Activated effector memory CD4-positive, alpha-beta T cell treated with Interleukin-2 at 50 U/mL for 16 hours (primary cell): ENCODE data around the gene OSBPL1A.

Experiments used
- DNase-seq: peaks from one replicate; pipeline ENCODE4 v3.0.0-alpha.2; 2020

Gene OSBPL1A

DNA sequence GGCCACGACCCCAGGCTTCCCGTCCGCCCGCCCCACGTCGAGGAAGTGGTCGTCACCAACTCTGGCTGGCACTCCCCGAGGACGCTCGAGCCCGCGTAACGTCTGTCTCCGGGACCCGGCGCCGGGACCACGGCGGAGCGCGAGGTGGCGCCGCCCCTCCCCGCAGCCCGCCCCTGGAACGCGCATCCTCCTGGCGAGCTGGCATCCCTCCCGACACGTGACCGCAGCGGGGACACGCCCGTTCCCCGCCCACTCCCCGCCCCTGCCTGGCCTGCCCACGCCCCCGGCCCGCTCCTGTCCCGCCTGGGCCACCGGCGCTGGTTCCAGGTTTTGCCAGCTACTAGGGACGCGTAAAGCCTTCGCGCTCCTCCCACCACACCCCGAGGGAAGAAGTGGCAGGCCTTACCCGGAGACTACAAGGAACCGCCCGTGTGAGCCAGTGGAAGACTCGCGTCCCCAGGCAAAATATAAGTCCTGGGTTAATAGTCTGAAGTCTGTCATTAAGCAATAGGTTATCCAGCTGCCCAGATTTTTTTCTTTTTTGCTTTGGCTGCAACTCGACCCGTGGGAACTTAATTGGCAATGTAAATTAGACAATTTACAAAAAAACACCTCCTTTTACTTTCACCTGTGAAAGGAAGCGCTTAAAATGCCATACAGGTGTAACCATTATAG lies at the start of gene OSBPL1A:
TSS of gene OSBPL1A (minus strand) at position 131 of the 675 bp plus-strand sequence. CDS start 20,291 bp downstream, outside the sequence.
- DNase-seq: peak; percentile 79

- DNase-seq: no peak
Observed at GRCh38 chr18:24446953-24447538, 49.4 kb upstream of the OSBPL1A start.

- DNase-seq: no peak
Observed at GRCh38 chr18:24446453-24446852, 48.8 kb upstream of the OSBPL1A start.

GRCh38 chr18:24443870-24444269 lies 46.2 kb upstream of the OSBPL1A start:
- no peak for DNase-seq

DNA sequence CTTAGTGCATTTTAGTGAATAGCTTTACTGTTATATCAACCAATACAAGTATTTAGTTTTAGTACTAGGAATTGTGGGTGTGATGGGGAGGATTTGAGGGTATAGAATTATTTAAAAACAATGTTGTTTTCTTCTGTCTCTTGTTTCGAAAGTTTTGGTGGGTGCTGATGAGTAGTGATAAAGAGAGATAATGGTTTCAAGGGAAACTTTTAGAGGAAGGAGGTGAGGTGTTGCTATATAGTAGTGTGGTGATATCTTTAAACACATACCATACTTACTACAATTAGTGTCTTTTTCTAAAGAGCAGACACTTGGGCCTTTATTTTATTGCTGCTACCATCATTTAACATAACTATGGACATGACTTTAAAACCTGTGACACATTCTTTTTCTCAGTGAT lies 39.3 kb upstream of the OSBPL1A start:
- no peak for DNase-seq

DNA sequence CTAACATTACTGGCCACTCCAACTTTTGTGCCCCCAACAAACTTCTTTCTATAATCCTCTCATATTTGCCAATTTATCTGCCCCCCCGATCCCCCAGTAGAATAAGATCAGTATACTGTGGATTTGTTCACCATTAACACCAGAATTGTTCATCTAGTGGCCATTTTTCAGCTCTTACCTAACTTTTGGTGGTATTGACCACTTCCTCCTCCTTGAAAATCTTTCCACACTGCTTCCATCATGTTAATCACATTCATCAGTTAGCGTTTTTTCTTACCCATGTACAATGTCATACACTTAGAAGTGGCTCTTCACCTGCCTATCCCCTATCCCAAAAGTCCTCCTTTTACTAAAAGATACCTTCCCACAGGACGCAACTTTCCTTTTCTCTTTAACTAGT lies 35.0 kb upstream of the OSBPL1A start:
- DNase-seq: no peak

- DNase-seq: no peak
Observed at GRCh38 chr18:24429188-24429587, 31.6 kb upstream of the OSBPL1A start.

GRCh38 chr18:24428709-24429108 lies 31.1 kb upstream of the OSBPL1A start:
- no peak for DNase-seq

DNA sequence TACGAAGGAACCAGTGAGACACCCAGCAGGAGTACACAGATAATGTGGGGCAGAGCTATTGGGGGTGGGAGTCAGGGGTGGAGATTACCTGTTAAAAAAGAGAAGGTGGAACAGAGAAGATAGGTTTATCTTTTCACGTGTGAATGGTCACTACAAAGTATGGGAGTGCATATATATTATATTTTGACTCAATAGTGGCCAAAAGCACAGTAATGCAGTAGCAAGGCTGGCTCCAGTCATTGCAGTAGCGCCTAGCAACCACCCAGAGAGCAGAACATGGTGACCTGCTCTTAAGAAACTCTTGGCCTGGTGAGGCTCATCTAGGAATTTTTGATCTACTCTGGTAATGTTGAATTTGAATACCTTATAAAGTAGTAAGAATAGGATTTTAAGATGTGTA lies 29.9 kb upstream of the OSBPL1A start:
- no peak for DNase-seq

GRCh38 chr18:24426398-24427294 lies 29.0 kb upstream of the OSBPL1A start, which contains the start of gene IMPACT:
Gene IMPACT, plus strand, starts transcription at chr18:24426670. Its CDS starts 87 bp downstream, at chr18:24426757.
- DNase-seq: peak; percentile 68

DNA sequence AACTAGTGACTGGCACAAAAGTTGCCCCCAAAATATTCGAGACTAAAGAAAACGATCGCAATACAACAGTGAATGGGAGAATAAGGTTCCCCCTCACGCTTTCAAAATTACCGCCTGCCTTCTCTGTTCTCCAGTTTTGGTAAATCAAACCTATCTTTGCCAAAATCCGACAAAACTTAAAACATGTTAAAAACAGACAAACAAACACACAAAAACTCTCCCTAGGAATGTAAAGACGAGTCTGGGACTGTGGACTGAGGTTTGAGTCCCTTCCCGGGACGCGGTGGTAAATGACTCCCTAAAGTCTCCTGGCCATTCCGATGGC lies 28.4 kb upstream of the OSBPL1A start:
- DNase-seq: no peak

GRCh38 chr18:24421831-24422230 lies 24.2 kb upstream of the OSBPL1A start:
- no peak for DNase-seq

GRCh38 chr18:24420551-24420950 lies 22.9 kb upstream of the OSBPL1A start:
- no peak for DNase-seq

DNA sequence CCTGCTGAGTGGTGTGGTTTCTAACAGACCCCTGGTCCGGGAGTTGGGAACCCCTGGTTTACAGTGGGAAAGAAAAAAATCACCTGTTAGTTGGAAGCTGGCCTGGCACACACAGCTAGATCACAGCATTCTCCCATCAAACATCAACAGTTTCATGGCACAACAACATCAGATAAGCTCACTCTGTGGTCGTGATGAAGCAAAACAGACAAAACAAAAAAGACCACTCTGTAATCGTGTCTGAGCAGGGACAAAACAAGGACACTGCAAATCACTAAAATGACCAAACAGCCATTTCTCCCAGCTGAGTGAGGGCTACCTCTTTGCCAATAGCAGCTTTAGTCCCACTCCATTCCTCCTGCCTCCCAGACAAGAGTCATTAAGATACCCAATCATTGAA lies 19.9 kb upstream of the OSBPL1A start:
- no peak for DNase-seq

GRCh38 chr18:24414349-24415003 lies 16.9 kb upstream of the OSBPL1A start:
- no peak for DNase-seq

GRCh38 chr18:24413148-24413547 lies 15.5 kb upstream of the OSBPL1A start:
- DNase-seq: no peak

DNA sequence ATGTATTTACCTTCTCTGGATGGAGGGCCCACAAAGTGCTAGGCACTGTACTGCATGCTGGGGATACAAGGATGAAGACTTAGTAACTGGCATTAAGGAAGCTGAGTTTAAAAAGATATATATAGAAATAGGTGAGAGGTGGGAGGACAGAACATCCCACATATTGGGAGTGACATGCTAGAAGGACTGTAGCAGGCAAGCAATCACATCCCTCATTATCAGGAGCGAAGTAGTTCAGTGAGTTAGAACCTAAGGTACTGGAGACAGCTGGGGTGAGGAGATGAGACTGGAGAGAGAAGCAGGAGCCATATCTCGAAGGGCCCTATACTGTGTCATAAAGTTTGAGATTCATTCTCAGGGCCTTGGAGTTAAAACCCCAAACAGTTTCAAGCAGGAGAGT lies 10.9 kb upstream of the OSBPL1A start:
- no peak for DNase-seq

- DNase-seq: no peak
Observed at GRCh38 chr18:24404591-24404990, 7.0 kb upstream of the OSBPL1A start.

- no peak for DNase-seq
Observed at GRCh38 chr18:24403076-24403475, 5.5 kb upstream of the OSBPL1A start.

DNA sequence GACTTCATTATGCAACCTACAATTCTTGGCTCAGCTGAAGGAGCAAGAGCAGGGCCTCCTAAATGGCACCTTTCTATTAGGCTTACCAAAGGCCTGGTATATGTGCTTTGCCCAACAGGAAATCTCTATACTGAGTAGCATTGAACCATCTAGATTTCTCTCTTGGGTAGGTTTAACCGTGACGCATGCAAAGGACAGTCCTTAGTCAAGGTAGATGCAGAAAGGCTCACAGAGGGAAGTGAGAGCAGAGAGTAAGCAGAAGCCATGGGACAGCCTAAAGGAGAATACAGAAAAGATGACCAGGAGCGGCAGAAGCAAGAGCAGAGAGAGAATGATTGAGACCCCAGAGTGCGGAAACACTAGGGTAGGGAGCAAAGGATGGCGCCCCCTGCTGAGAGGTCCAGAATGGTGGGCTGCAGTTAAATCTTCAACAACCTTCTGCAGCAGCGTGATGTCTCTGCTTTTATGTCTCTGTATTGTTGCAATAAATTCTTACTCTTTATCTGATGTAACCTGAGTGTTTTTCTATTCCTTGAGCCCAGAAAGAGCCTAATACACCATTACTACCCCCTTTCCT lies 4.7 kb upstream of the OSBPL1A start:
- DNase-seq: no peak

GRCh38 chr18:24400587-24400986 lies 3.0 kb upstream of the OSBPL1A start:
- DNase-seq: no peak

- no peak for DNase-seq
Observed at GRCh38 chr18:24398540-24398939, 916 bp upstream of the OSBPL1A start.

DNA sequence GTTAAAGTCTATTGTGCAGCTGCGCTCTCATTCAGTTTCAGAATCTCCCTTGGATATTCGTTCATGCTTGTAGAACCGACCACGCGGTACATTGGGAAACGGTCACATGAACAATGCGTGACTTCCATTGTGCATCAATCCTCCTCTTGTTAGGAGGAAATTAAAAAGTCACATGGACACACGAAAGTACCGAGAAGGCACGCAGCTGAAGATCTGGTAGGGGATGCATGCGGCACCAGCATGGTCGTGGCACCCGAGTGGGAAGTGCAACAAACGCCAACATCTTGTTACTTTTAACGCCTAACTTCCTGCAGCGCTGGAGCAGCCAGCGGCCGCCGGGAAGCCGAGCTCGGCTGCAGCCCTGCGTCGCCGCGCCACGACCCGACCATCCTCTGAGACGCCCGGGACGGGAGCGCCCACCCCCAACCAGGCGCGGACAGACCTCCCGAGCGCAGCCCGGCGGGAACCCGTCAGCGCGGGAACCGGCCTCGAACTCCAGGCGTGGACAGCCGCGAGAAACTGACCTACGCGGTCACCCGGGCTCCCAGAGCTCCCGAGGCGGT lies 412 bp downstream of the OSBPL1A start:
- DNase-seq: no peak
